Aorta (tissue), 5 donors: ENCODE measurements around the gene AKT3. TPM values are rescaled to one million over a fixed set of nuclear protein-coding genes. Genes with fewer than 3 reads are reported as not detected.
A peak's percentile ranks its signal among the peaks of the same experiment; 100 is the strongest.

Source experiments
- ATAC-seq: fragments of 200-7000 bp; cut with Tn5 transposase; one replicate; pipeline ENCODE4 v1.9.1; 2022; ENCODE audit warnings: moderate library complexity; ENCODE audit not compliant: low FRiP score
- DNase-seq, 2 donors: peaks; one replicate each; pipeline ENCODE4 v3.0.0-alpha.2; 2020
- H3K27ac ChIP-seq, 2 donors: one replicate each; pipeline ENCODE4 v1.5.1; 2013; ENCODE audit warnings: low read length in 2 of 2, mild to moderate bottlenecking in 2 of 2, moderate library complexity in 2 of 2, control low read depth in 1 of 2, inconsistent platforms in 1 of 2, low read depth in 1 of 2
- H3K27me3 ChIP-seq, 2 donors: one replicate each; pipeline ENCODE4 v1.6.1; 2013; ENCODE audit warnings: control low read depth in 1 of 2, low read length in 1 of 2, mild to moderate bottlenecking in 1 of 2, moderate library complexity in 1 of 2; ENCODE audit not compliant: insufficient read depth in 2 of 2, control insufficient read depth in 1 of 2
- H3K36me3 ChIP-seq, 2 donors: one replicate each; pipeline ENCODE4 v1.6.1; 2013; ENCODE audit warnings: control low read depth in 1 of 2, low read length in 1 of 2, mild to moderate bottlenecking in 1 of 2; ENCODE audit not compliant: insufficient read depth in 2 of 2, control insufficient read depth in 1 of 2
- H3K4me1 ChIP-seq, 2 donors: one replicate each; pipeline ENCODE4 v1.6.1; 2013; ENCODE audit warnings: low read length in 2 of 2, control low read depth in 1 of 2, mild to moderate bottlenecking in 1 of 2, moderate library complexity in 1 of 2; ENCODE audit not compliant: insufficient read depth in 2 of 2, control insufficient read depth in 1 of 2
- H3K4me3 ChIP-seq, 2 donors: one replicate each; pipeline ENCODE4 v1.5.1; 2013; ENCODE audit warnings: low read length in 2 of 2, control low read depth in 1 of 2, mild to moderate bottlenecking in 1 of 2
- H3K9me3 ChIP-seq: one replicate; pipeline ENCODE4 v1.6.1; 2013; ENCODE audit warnings: mild to moderate bottlenecking, low read length; ENCODE audit not compliant: control insufficient read depth
- WGBS, 2 donors: extraction: QIAGEN DNeasy Blood & Tissue Kit; methylation state at CpG; one replicate each; pipeline ENCODE4 v1.1.7; 2013; 5-methylcytosine and 5-hydroxymethylcytosine counted together
- intact Hi-C, 2 donors: fragments of 100-400 bp; cut with DNase I; formaldehyde crosslinking; loops; one replicate each; pipeline versions ENCODE4 v1.14.2 to v1.15.0; 2022
- polyA plus RNA-seq, 2 donors: library from polyadenylated mRNA; stranded (reverse); fragments of 200-250 nt; gene quantifications; one replicate each; pipeline ENCODE4 v1.2.3, GENCODE V29; 2013
- total RNA-seq, 2 donors: library from RNA; stranded (reverse); fragmentation: NEBNext Ultra II Directional; extraction: Animal tissue kit (Norgen Biotek cat#: 25700); gene quantifications; one replicate each; pipeline ENCODE4 v1.2.1, GENCODE V29; 2021
- donor health status: healthy with polysubstance abuse.
- donor health status: Bipolar disorder and iron deficiency.
- donor health status: DM: no; HTN: no; CAD: no.
- donor health status: DM: no; HTN: no; CAD: no.
- donor health status: DM: yes; HTN: yes; CAD: no.

Gene AKT3
- total and polyA plus RNA-seq, 4 donors, result 18.6 to 177 (median 104) TPM

DNA sequence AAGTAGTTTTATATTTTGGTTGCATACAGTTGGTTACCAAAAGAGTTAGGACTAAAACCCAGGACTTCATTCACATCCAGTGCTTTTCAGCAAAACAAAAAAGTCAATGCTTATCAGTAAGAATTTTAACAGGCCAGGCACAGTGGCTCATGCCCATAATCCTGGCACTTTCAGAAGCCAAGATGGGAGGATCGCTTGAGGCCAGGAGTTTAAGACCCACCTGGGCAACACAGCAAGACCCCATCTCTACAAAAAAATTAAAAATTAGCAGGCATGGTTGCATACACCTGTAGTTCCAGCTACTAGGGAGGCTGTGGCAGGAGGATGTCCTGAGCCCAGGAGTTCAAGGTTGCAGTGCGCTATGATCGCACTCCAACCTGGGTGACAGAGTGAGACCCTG, 47.3 kb downstream of the AKT3 start:
- H3K9me3 ChIP-seq, result no peaks in the 10 kb centered on the region
- WGBS, 2 donors, result 98 to 100% methylated on average over 3 of the region's 3 CpGs
- H3K4me1 ChIP-seq, result no peaks in the 10 kb centered on the region
- no peaks in the 10 kb centered on the region for H3K36me3 ChIP-seq
- DNase-seq (no peak), ATAC-seq (no peak)
- H3K4me3 ChIP-seq, result no peak overlapping the region
- no peak overlapping the region for H3K27ac ChIP-seq
- intact Hi-C loops, result no loop called here
- H3K27me3 ChIP-seq, result no peaks in the 10 kb centered on the region

DNA sequence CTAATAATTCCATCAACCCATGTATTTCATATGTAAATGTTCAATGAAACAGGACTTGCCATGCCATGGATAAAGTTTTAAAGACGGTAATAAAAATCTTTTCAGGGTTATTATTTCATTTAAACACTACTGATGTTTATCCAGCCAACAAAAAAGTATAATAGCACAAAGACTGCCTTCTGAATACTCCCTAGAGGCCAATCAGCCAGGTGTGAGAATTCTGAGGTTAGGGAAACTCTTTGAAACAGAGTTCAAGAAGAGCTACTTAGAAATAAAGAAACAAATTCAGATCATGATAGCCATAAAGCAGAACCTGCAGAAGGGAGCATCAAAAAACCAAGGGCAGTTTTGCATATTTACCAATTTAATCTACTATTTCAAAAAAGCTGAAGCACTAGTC, 48.7 kb downstream of the AKT3 start:
- 82 to 90% methylated on average over 1 of the region's 1 CpG for WGBS, 2 donors
- intact Hi-C loops, result no loop called here
- DNase-seq, result no peak

DNA sequence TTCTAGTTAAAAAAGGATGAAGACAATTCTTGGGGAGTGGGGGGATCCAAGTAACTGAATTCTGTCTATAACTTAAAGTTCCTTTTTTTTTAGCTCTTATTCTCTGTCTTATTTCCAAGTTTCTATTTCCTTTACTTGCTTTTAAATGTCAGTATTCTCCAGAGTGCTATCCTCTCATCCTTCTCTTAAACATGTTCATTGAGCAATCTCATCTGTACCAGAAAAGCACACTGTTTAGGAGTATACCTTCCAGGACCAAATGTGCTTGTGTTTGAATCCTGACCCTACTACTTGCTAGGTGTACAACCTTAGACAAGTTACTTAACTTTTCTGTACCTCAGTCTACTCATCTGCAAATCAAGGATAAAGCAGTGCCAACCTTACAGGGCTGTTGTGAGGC, 50.1 kb downstream of the AKT3 start:
- H3K36me3 ChIP-seq, result no peaks in the 10 kb centered on the region
- intact Hi-C loops, result no loop called here
- DNase-seq (no peak), ATAC-seq (no peak)
- H3K4me3 ChIP-seq, result no peak overlapping the region
- no peaks in the 10 kb centered on the region for H3K4me1 ChIP-seq
- H3K9me3 ChIP-seq, result no peaks in the 10 kb centered on the region
- H3K27me3 ChIP-seq, result no peaks in the 10 kb centered on the region
- no peak overlapping the region for H3K27ac ChIP-seq

More for the DNA sequence above, 48.7 kb downstream of the AKT3 start:
- H3K27me3 ChIP-seq, result no peaks in the 10 kb centered on the region
- no peaks in the 10 kb centered on the region for H3K9me3 ChIP-seq
- H3K4me3 ChIP-seq, result no peak overlapping the region
- no peak for ATAC-seq
- H3K27ac ChIP-seq, result no peak overlapping the region
- H3K4me1 ChIP-seq, result no peaks in the 10 kb centered on the region
- H3K36me3 ChIP-seq, result no peaks in the 10 kb centered on the region

DNA sequence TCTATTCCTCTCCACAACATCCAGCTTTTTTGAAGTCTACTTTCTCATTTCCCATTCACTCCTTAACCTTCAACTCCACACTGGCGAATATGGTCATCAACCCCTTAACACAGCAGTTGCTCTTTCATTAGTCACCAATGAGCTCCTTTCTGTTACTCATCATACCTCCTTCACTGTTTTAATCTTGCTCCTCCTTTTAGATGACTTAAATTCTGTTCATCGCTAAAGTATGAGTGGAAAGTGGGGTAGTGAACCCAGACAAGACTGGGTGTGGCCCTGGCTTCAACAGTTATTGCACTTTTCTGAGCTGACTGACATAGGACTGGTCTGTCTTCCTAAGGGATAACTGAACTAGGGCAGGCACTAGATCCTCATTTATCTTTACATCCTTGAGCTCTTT, 51.3 kb downstream of the AKT3 start:
- WGBS, 2 donors, result 89 to 93% methylated on average over 2 of the region's 2 CpGs
- intact Hi-C loops, result no loop called here
- Histone ChIP-seq H3K36me3 (no peaks in the 10 kb centered on the region), H3K27ac (no peak overlapping the region), H3K9me3 (no peaks in the 10 kb centered on the region), H3K27me3 (no peaks in the 10 kb centered on the region), H3K4me1 (no peaks in the 10 kb centered on the region), H3K4me3 (no peak overlapping the region)
- DNase-seq (no peak), ATAC-seq (no peak)

DNA sequence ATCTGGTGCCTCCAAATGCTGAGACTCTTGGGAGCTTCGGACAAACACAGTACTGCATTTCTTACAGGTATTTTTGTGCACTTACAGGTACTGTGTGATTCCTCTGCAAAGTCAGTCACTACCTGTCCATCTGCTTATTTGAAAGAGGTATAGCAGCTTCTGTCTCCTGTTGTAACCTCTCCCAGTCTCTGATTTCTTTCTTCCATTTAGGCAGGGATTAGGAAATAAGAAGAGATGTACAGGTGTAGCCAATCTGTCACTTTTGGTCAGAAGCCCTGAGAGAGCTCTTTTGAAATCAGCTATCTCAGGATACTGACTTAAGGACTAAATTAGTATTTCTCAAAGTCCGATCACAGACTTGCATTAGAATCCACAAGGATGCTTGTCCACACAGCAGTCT, 54.0 kb downstream of the AKT3 start:
- 95 to 98% methylated on average over 2 of the region's 2 CpGs for WGBS, 2 donors
- H3K36me3 ChIP-seq, result no peaks in the 10 kb centered on the region
- intact Hi-C loops, result no loop called here
- H3K4me3 ChIP-seq, result no peak overlapping the region
- ATAC-seq (no peak), DNase-seq (no peak)
- H3K9me3 ChIP-seq, result no peaks in the 10 kb centered on the region
- no peaks in the 10 kb centered on the region for H3K27me3 ChIP-seq
- no peak overlapping the region for H3K27ac ChIP-seq
- peaks cover 0 to 5% of the 10 kb centered on the region in 2 donors for H3K4me1 ChIP-seq

DNA sequence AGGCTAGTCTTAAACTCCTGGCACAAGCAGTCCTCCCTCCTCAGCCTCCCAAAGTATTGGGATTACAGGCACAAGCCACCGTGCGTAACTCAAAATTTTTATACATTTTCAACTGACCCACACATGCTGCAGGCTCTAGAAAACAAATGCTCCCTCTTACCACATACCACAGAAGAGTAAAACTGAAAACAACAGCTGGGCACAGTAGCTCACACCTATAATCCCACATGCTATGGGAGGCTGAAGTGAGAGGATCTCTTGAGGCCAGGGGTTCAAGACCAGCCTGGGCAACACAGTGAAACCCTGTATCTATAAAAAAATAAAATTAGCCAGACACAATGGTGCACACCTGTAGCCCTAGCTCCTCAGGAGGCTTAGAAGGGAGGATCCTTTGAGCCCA, 56.7 kb downstream of the AKT3 start:
- no peak for DNase-seq
- Histone ChIP-seq H3K27ac (no peak overlapping the region), H3K27me3 (no peaks in the 10 kb centered on the region), H3K36me3 (no peaks in the 10 kb centered on the region), H3K4me3 (no peak overlapping the region), H3K4me1 (peaks cover 0 to 11% of the 10 kb centered on the region in 2 donors), H3K9me3 (no peaks in the 10 kb centered on the region)
- ATAC-seq, result no peak
- 93 to 100% methylated on average over 2 of the region's 2 CpGs for WGBS, 2 donors
- intact Hi-C loops, result no loop called here

DNA sequence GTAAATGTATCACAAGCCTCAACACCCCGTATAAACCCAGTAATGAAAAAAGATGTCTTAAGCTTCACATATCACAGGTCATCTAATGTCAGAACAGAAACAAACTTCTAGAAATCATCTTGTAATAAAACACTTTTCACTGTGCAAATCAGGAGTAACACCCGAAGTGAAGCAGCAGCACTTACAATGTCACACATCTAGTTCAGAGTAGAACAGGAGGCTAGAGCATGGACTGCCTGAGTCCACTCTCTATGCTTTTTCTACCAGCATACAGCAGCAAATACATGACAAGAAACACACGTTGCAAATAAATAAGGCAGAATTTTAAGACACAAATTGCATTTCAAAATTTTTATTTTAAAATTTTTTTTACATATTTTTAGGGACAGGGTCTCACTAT, 57.2 kb downstream of the AKT3 start:
- Histone ChIP-seq H3K4me3 (no peak overlapping the region), H3K9me3 (no peaks in the 10 kb centered on the region), H3K27me3 (no peaks in the 10 kb centered on the region), H3K27ac (no peak overlapping the region), H3K36me3 (no peaks in the 10 kb centered on the region), H3K4me1 (peaks cover 0 to 11% of the 10 kb centered on the region in 2 donors)
- no peak for ATAC-seq
- WGBS, 2 donors, result 61 to 70% methylated on average over 3 of the region's 3 CpGs
- intact Hi-C loops, result no loop called here
- no peak for DNase-seq

DNA sequence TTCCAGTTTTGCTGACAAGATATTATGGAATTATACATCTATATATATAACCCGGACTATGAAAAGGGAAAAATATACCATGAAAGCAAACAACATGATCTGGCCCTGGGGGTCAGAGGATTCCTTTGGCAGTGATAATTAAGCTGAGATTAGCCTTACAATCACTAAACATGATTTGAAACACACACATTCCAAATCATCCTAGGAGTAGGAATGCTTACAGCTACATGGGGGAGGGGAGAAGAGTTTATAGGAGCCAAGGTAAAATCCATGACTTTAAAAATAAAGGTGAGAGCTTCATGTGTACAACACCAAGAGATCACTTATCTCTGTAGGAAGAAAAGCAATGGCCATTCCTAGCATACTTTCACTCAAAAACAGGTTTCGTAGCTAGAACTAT, 57.6 kb downstream of the AKT3 start:
- Histone ChIP-seq H3K4me1 (peaks cover 0 to 11% of the 10 kb centered on the region in 2 donors), H3K4me3 (no peak overlapping the region), H3K27me3 (no peaks in the 10 kb centered on the region), H3K36me3 (no peaks in the 10 kb centered on the region), H3K9me3 (no peaks in the 10 kb centered on the region), H3K27ac (no peak overlapping the region)
- intact Hi-C loops, result no loop called here
- ATAC-seq (no peak), DNase-seq (no peak)
- WGBS, 2 donors, result 70 to 78% methylated on average over 2 of the region's 2 CpGs

DNA sequence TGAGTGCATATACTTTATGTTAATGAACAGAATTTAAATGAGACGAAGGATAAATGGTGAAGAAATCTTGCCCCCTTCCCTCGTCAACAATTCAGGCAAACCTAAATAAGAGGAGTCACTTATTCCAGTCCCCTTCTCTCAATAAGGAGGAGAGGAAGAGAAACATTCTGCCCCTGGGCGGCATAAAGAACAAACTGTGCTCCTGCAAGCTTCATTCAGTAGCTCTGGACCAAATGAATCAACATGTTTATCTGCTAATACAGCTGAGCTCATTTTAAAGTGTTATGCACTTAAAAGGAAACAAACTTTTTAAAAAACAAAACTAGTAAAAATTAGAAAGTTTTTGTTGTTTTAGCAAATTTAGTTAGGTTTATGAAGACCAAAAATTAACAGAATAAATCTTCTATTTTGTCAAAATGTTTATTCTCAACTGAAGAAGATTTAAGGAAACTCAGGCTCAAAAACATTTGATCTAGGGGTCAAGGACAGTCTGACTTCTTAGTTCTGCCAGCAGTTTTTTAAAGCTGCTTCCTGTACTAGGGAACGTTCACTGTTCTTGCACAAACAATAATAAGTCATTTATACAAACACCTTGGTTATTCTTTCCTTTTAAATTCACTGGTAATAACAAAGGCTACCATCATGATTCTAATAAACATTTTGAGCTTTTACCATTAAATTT, 58.3 kb downstream of the AKT3 start:
- H3K4me3 ChIP-seq, result no peak overlapping the region
- WGBS, 2 donors, result 61 to 67% methylated on average over 4 of the region's 4 CpGs
- H3K9me3 ChIP-seq, result no peaks in the 10 kb centered on the region
- H3K27ac ChIP-seq, result no peak overlapping the region
- ATAC-seq (peak; percentile 52), DNase-seq (no peak)
- no peaks in the 10 kb centered on the region for H3K36me3 ChIP-seq
- intact Hi-C loops, result no loop called here
- H3K4me1 ChIP-seq, result peaks cover 1 to 11% of the 10 kb centered on the region in 2 donors
- H3K27me3 ChIP-seq, result no peaks in the 10 kb centered on the region
